Bronchial epithelial cell (primary cell): ENCODE measurements around the gene DUS2. TPM values are rescaled to one million over a fixed set of nuclear protein-coding genes. Genes with fewer than 3 reads are reported as not detected.

Experiments used
- DNase-seq: peaks from one replicate; pipeline ENCODE4 v3.0.0-alpha.2; 2010; ENCODE audit warnings: low read depth
- FAIRE-seq: peaks from 2 replicates; lab custom pipeline; 2011; peaks lifted over from hg19 to GRCh38; lab: Jason Lieb, UNC
- H3K27me3 ChIP-seq: 2 replicates; pipeline ENCODE4 v1.5.1; 2011; ENCODE audit warnings: low read length; ENCODE audit not compliant: control insufficient read depth, insufficient read depth
- H3K36me3 ChIP-seq: 2 replicates; pipeline ENCODE4 v1.5.1; 2011; ENCODE audit warnings: low read length; ENCODE audit not compliant: control insufficient read depth, insufficient read depth
- H3K4me3 ChIP-seq: 2 replicates; pipeline ENCODE4 v1.5.1; 2011; ENCODE audit warnings: mild to moderate bottlenecking, low read depth, low read length, control low read depth
- total RNA-seq: library from RNA; depleted of rRNA; stranded (reverse); fragments of >200 nt; gene quantifications from 2 replicates; pipeline ENCODE4 v1.2.1, GENCODE V29; 2014
- TF ChIP-seq, protein P1 (sequence below): IDR thresholded peaks from 2 replicates; pipeline ENCODE4 v1.5.1; 2011; ENCODE audit warnings: mild to moderate bottlenecking, moderate library complexity, low read length, control low read depth, inconsistent platforms; ENCODE audit not compliant: insufficient read depth, severe bottlenecking

The DUS2 gene
- total RNA-seq: 23.7 and 24.1 TPM in 2 replicates

DNA sequence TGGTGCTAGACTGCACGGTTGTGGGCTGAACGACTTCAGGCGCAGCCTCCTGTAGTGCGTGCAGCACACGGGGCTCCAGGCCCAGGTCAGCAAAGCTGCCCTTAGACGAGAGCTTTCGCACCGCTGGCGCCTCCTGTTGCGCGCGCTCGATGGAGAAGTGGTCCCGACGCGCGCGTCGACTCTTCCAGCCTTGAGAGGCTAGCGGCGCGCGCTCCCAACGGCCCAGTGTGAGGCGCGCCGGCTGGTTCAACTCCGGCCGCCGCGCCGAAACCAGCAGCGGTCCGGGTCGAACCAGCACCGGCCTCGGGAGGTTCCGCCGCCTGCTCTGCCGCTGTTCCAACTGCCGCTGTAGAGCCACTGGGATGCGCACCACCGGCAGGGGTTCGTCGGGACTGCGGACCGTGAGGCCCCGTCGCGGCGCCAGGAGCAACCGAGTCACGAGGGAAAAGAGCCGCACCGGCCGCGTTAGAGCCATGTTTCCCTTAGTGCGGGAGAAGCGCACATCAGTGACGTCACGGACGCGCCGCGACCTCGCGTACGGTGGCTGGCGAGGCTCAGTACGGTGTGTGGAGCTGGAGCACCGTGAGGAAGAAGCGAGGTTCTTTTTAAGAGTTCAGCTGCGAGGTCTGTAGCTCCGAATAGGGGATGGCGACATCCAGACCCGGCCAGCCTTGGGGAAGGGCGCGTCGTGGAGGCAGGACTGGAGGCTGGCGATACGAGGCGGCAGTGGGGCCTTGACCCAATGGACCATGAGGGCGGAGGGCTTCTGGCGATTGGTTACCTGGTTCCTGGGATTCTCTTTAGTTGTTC lies at the start of gene DUS2, which contains the start of gene DDX28:
TSS of gene DUS2 (plus strand) at position 557 of the 810 bp plus-strand sequence. CDS start 14,740 bp downstream, outside the sequence.
TSS of gene DDX28 (minus strand) at position 505 of the 810 bp plus-strand sequence. CDS start at position 475, 30 bp downstream.
- FAIRE-seq (no peak), DNase-seq (peak; percentile 83)
- Histone ChIP-seq H3K27me3 (no peaks in the 10 kb centered on the region), H3K4me3 (peak within 1 kb of the TSS; percentile 96), H3K36me3 (peaks cover 3% of the 10 kb centered on the region)
- TF ChIP-seq, protein P1, sequence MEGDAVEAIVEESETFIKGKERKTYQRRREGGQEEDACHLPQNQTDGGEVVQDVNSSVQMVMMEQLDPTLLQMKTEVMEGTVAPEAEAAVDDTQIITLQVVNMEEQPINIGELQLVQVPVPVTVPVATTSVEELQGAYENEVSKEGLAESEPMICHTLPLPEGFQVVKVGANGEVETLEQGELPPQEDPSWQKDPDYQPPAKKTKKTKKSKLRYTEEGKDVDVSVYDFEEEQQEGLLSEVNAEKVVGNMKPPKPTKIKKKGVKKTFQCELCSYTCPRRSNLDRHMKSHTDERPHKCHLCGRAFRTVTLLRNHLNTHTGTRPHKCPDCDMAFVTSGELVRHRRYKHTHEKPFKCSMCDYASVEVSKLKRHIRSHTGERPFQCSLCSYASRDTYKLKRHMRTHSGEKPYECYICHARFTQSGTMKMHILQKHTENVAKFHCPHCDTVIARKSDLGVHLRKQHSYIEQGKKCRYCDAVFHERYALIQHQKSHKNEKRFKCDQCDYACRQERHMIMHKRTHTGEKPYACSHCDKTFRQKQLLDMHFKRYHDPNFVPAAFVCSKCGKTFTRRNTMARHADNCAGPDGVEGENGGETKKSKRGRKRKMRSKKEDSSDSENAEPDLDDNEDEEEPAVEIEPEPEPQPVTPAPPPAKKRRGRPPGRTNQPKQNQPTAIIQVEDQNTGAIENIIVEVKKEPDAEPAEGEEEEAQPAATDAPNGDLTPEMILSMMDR: peak; percentile 7

- FAIRE-seq (no peak), DNase-seq (no peak)
- no peak overlapping the region for H3K4me3 ChIP-seq
- TF ChIP-seq, protein P1: no peak
- H3K27me3 ChIP-seq: peaks cover 4% of the 10 kb centered on the region
- no peaks in the 10 kb centered on the region for H3K36me3 ChIP-seq
These were observed 47.6 kb upstream of the DUS2 start for GRCh38 chr16:67975321-67976105.

- Histone ChIP-seq H3K36me3 (no peaks in the 10 kb centered on the region), H3K4me3 (no peak overlapping the region), H3K27me3 (peaks cover 4% of the 10 kb centered on the region)
- TF ChIP-seq, protein P1: no peak
- DNase-seq: no peak
- no peak for FAIRE-seq
These were observed 46.9 kb upstream of the DUS2 start for GRCh38 chr16:67976205-67976604.

DNA sequence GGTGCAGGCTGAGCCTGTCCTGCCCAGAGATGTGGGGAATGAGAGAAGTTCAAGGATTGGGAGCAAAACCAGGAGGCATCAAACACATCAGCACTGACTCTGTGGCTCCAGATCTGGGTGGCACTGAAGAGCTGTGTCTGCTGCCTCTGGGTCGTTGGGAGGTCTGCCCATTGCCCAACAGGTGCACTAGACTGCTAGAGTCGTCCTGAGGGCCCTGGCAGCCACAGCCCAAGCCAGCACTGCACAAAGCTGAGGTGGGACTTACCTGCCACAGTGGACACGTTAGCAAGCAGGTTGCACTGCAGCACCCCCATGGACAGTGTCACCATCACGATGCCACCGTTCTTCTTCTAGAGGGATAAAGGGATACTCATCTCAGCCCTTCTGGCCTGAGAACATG lies 46.1 kb upstream of the DUS2 start:
- no peaks in the 10 kb centered on the region for H3K36me3 ChIP-seq
- FAIRE-seq (no peak), DNase-seq (no peak)
- TF ChIP-seq, protein P1: no peak
- H3K4me3 ChIP-seq: no peak overlapping the region
- H3K27me3 ChIP-seq: peaks cover 4% of the 10 kb centered on the region

- Histone ChIP-seq H3K36me3 (no peaks in the 10 kb centered on the region), H3K27me3 (peaks cover 4% of the 10 kb centered on the region), H3K4me3 (no peak overlapping the region)
- TF ChIP-seq, protein P1: no peak
- FAIRE-seq: no peak
- DNase-seq: no peak
These were observed 45.4 kb upstream of the DUS2 start for GRCh38 chr16:67977469-67978227.
